Measurements from ENCODE around the gene TADA1.

Gene TADA1

DNA sequence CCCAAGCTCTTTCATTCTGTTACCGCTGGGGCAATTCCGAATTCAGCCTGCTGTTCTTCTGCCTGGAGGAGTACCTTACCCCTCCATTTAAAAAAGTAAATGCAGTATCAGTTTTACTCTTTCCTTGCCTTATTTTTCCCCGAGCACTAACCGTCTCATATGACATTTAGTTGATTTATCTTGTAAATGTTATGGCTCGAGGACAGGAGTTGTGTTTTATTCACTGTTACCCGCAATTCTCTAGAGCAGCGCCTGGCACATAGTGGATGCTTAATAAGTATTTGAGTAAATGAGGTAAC lies 425 bp upstream of the TADA1 start:
- H3K4me3 ChIP-seq (ENCODE audit: low read depth, low read length): peak overlapping the region; percentile 28
- TF ChIP-seq, protein P1, sequence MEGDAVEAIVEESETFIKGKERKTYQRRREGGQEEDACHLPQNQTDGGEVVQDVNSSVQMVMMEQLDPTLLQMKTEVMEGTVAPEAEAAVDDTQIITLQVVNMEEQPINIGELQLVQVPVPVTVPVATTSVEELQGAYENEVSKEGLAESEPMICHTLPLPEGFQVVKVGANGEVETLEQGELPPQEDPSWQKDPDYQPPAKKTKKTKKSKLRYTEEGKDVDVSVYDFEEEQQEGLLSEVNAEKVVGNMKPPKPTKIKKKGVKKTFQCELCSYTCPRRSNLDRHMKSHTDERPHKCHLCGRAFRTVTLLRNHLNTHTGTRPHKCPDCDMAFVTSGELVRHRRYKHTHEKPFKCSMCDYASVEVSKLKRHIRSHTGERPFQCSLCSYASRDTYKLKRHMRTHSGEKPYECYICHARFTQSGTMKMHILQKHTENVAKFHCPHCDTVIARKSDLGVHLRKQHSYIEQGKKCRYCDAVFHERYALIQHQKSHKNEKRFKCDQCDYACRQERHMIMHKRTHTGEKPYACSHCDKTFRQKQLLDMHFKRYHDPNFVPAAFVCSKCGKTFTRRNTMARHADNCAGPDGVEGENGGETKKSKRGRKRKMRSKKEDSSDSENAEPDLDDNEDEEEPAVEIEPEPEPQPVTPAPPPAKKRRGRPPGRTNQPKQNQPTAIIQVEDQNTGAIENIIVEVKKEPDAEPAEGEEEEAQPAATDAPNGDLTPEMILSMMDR (IDR thresholded peaks at IDR 0.05; ENCODE audit: borderline replicate concordance, insufficient read depth, low read depth, low read length): no peak

DNA sequence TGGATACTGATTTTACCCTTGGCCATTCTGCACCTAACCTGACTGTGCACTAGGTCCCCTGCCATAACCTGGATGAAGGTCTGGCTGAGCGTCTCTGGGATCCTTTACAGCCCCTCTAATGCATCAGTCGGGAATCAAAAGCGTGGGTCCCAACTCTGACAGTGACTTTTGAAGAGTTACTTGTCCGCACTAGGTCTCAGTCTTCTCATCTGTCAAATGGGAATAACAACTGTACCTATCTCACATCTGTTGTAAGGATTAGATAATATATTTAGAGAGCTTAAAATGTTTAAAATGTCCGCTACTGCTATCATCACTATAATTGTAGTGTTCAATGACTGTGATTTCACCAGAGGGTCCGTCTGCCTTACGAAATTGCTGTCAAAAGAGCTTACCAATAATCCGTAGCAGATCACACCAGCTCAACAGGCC lies 746 bp downstream of the TADA1 start:
- peak overlapping the region; percentile 80 for H3K4me3 ChIP-seq (ENCODE audit: low read depth, low read length)
- TF ChIP-seq, protein P1 (IDR thresholded peaks at IDR 0.05; ENCODE audit: borderline replicate concordance, insufficient read depth, low read depth, low read length): no peak

DNA sequence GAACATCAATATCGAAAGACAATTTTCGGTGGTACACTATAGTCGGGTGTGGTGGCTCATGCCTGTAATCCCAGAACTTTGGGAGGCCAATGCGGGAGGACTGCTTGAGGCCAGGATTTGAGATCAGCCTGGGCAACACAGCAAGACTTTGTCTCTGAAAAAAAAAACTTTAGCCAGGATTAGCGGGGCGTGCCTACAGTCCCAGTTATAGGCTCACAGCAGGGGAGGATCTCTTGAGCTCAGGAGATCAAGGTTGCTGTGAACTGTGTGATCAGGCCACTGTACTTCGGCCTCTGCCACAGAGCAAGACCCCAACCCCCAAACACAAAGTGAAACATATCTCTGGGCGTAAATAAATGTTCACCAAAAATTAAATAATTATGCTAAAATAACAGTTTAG lies 1.6 kb downstream of the TADA1 start:
- no peak overlapping the region for H3K4me3 ChIP-seq (ENCODE audit: low read depth, low read length)
- TF ChIP-seq, protein P1 (IDR thresholded peaks at IDR 0.05; ENCODE audit: borderline replicate concordance, insufficient read depth, low read depth, low read length): no peak

DNA sequence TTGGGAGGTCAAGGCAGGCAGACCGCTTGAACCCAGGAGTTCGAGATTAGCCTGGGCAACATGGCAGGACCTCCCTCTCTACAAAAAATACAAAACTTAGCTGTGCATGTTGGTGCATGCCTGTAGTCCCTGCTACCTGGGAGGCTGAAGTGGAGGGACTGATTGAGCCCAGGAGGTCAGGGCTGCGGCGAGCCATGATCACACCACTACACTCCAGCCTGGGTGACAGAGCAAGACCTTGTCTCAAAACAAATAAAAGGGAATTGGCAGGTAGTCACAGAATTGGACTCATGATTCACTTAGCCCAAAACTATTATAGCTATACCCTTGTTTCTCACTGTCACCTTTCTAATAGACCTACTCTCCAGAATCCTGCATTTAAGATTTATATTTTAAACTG lies 5.5 kb downstream of the TADA1 start:
- TF ChIP-seq, protein P1 (IDR thresholded peaks at IDR 0.05; ENCODE audit: borderline replicate concordance, insufficient read depth, low read depth, low read length): no peak
- no peak overlapping the region for H3K4me3 ChIP-seq (ENCODE audit: low read depth, low read length)

DNA sequence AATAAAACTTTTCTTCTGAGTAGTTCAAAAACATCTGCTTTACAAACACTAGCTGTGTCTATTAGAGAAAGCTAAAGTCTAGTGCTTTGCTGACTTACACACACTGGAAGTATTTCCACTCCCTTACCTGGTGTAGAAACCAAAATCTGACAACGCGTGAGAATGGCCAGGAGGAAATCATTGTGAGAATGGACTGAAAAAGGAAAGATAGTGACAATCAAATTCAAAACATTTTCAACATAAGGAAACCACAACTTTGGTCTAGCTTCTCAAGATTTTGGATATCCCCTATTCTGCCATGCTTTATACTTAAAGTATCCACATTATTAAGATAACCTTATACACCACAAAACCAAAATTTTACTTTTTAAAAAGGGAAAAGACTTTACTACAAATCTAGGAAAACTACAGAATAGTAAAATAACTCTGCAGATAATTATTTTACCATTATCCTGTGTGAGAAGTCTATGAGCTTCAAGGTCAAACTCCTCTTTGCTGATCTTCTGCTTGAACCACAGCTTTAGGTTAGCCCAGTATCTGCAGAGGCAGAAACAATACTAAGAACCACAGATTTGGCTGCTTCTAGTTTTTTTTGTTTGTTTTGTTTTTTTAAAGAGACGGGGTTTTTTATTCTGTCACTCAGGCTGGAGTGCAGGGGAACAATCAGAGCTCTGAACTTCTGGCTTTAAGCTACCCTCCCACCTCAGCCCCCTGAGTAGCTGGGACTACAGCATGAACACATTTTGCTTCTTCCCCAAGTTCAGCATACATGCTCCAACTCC lies 6.6 kb downstream of the TADA1 start:
- TF ChIP-seq, protein P1 (IDR thresholded peaks at IDR 0.05; ENCODE audit: borderline replicate concordance, insufficient read depth, low read depth, low read length): no peak
- H3K4me3 ChIP-seq (ENCODE audit: low read depth, low read length): no peak overlapping the region

DNA sequence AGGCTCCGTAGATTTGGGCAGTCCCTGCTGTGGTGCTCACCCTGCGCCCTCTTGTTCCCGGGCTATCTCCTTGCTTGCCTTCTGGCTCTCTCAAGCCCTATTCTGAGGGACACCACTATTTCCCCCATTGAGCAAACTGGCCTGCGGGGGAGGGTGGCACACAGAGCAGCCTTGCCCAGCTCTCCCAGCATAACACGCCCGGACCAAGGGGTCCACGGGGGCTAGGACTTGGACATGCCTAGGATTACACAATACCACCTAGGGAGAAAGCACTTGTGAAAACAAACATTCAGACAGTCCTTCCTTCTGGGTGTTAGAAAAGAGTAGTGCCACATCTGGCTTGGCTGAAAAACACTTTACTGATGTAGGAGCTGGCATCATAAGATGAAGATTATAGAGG lies 7.4 kb downstream of the TADA1 start:
- H3K4me3 ChIP-seq (ENCODE audit: low read depth, low read length): no peak overlapping the region
- TF ChIP-seq, protein P1 (IDR thresholded peaks at IDR 0.05; ENCODE audit: borderline replicate concordance, insufficient read depth, low read depth, low read length): no peak

DNA sequence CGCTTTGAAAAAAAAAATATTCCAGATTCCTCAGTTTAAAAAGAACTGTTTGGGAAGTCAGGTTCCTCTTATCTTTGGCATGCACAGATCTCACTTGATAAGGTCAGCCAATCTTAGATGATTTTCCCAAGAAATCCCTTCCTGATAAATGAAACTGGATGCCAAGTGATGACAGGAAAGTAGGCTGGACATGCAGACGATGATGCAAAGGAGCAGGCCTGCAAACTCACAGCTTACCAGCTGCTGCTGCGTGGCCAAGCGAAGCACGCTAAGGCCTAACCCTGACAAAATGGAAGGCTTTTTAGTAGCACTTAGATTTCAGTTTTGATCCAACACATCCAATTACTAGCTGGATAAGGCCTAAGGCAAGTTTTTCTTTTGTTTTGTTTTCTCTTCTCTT lies 10.1 kb downstream of the TADA1 start:
- H3K4me3 ChIP-seq (ENCODE audit: low read depth, low read length): no peak overlapping the region
- TF ChIP-seq, protein P1 (IDR thresholded peaks at IDR 0.05; ENCODE audit: borderline replicate concordance, insufficient read depth, low read depth, low read length): no peak

Measured in GM12875 (cell line).